Fibroblast of pulmonary artery (primary cell): ENCODE results near the gene FRMPD4.
A peak's percentile ranks its signal among the peaks of the same experiment; 100 is the strongest.

Experiments used
- DNase-seq: peaks from one replicate; pipeline ENCODE4 v3.0.0-alpha.2; 2010; ENCODE audit warnings: low read depth
- H3K4me3 ChIP-seq: replicated peaks from 2 replicates; pipeline ENCODE4 v1.5.1; 2011; ENCODE audit warnings: low read depth, mild to moderate bottlenecking, control low read depth, low read length, moderate library complexity
- CTCF ChIP-seq: IDR thresholded peaks from 2 replicates; pipeline ENCODE4 v1.5.1; 2011; ENCODE audit warnings: mild to moderate bottlenecking, control low read depth, low read length, inconsistent platforms; ENCODE audit errors: missing control alignments

Gene FRMPD4

GRCh38 chrX:12615061-12615460, 476.8 kb downstream of the FRMPD4 start:
- H3K4me3 ChIP-seq, result no peak overlapping the region
- no peak for TF ChIP-seq CTCF
- no peak for DNase-seq

- no peak for DNase-seq
- TF ChIP-seq CTCF, result no peak
- H3K4me3 ChIP-seq, result no peak overlapping the region
Measured at GRCh38 chrX:12617241-12617640, 479.0 kb downstream of the FRMPD4 start.

- no peak for DNase-seq
- H3K4me3 ChIP-seq, result no peak overlapping the region
- TF ChIP-seq CTCF, result no peak
Measured at GRCh38 chrX:12647230-12647629, 509.0 kb downstream of the FRMPD4 start.

- H3K4me3 ChIP-seq, result no peak overlapping the region
Measured at GRCh38 chrX:12648995-12649394, 510.7 kb downstream of the FRMPD4 start.

GRCh38 chrX:12657433-12657832, 519.2 kb downstream of the FRMPD4 start:
- no peak for TF ChIP-seq CTCF
- no peak for DNase-seq
- H3K4me3 ChIP-seq, result no peak overlapping the region

More at GRCh38 chrX:12648995-12649394, 510.7 kb downstream of the FRMPD4 start:
- TF ChIP-seq CTCF, result no peak
- peak; percentile 13 for DNase-seq

- no peak for DNase-seq
- no peak for TF ChIP-seq CTCF
- H3K4me3 ChIP-seq, result no peak overlapping the region
Measured at GRCh38 chrX:12657881-12658280, 519.6 kb downstream of the FRMPD4 start.

- TF ChIP-seq CTCF, result no peak
- DNase-seq, result no peak
- H3K4me3 ChIP-seq, result no peak overlapping the region
Measured at GRCh38 chrX:12661464-12661863, 523.2 kb downstream of the FRMPD4 start.
